HepG2 (cell line): ENCODE data around the gene TXNDC11. TPM values are rescaled to one million over a fixed set of nuclear protein-coding genes. Genes with fewer than 3 reads are reported as not detected.
A peak's percentile ranks its signal among the peaks of the same experiment; 100 is the strongest.

Experiments used
- HES4 ChIP-seq: sonication (generic); formaldehyde crosslinking; IDR thresholded peaks from 2 replicates; pipeline ENCODE4 v1.9.0; 2021; ENCODE audit warnings: mild to moderate bottlenecking, missing genetic modification reagents, borderline replicate concordance
- KLF6 ChIP-seq: IDR thresholded peaks from 2 replicates; pipeline ENCODE4 v1.8.0; 2016; ENCODE audit warnings: missing biosample characterization, missing genetic modification reagents
- MTF2 ChIP-seq: sonication (generic); formaldehyde crosslinking; IDR thresholded peaks from 2 replicates; pipeline ENCODE4 v1.5.0; 2020; ENCODE audit warnings: missing genetic modification reagents, borderline replicate concordance
- NFRKB ChIP-seq: fragments of 450-650 bp; IDR thresholded peaks from 2 replicates; pipeline ENCODE4 v1.6.1; 2017
- NR2C2 ChIP-seq: sonication (generic); formaldehyde crosslinking; IDR thresholded peaks from 2 replicates; pipeline ENCODE4 v1.4.0; 2020; ENCODE audit warnings: missing genetic modification reagents, mild to moderate bottlenecking, moderate library complexity, borderline replicate concordance
- SALL1 ChIP-seq: sonication (generic); formaldehyde crosslinking; IDR thresholded peaks from 2 replicates; pipeline ENCODE4 v1.8.0; 2022; ENCODE audit warnings: mild to moderate bottlenecking, missing genetic modification reagents
- SNAPC5 ChIP-seq: sonication (generic); formaldehyde crosslinking; IDR thresholded peaks from 2 replicates; pipeline ENCODE4 v1.8.1; 2023; ENCODE audit warnings: mild to moderate bottlenecking, missing genetic modification reagents, borderline replicate concordance
- SRSF4 ChIP-seq: fragments of 200-400 bp; formaldehyde crosslinking; IDR thresholded peaks from one replicate; pipeline ENCODE4 v1.6.1; 2018; ENCODE audit warnings: mild to moderate bottlenecking, low read depth, low read length, moderate library complexity; ENCODE audit not compliant: poor library complexity, severe bottlenecking
- TBX2 ChIP-seq: sonication (generic); formaldehyde crosslinking; IDR thresholded peaks from 2 replicates; pipeline ENCODE4 v1.5.0; 2020; ENCODE audit warnings: missing genetic modification reagents, mild to moderate bottlenecking, borderline replicate concordance
- ZBTB1 ChIP-seq: sonication (generic); formaldehyde crosslinking; IDR thresholded peaks from 2 replicates; pipeline ENCODE4 v1.4.0; 2020; ENCODE audit warnings: missing genetic modification reagents, borderline replicate concordance
- ZBTB21 ChIP-seq: sonication (generic); formaldehyde crosslinking; IDR thresholded peaks from 2 replicates; pipeline ENCODE4 v1.4.0; 2020; ENCODE audit warnings: missing genetic modification reagents
- ZNF234 ChIP-seq: sonication (generic); formaldehyde crosslinking; conservative IDR thresholded peaks from 2 replicates; pipeline ENCODE4 v1.5.1; 2020; ENCODE audit warnings: mild to moderate bottlenecking, missing genetic modification reagents
- ZNF362 ChIP-seq: sonication (generic); formaldehyde crosslinking; IDR thresholded peaks from 2 replicates; pipeline ENCODE4 v1.4.0; 2020; ENCODE audit warnings: missing genetic modification reagents, mild to moderate bottlenecking, borderline replicate concordance
- ZNF709 ChIP-seq: sonication (generic); formaldehyde crosslinking; IDR thresholded peaks from 2 replicates; pipeline ENCODE4 v1.5.0; 2020; ENCODE audit warnings: mild to moderate bottlenecking, missing genetic modification reagents
- ZNF776 ChIP-seq: sonication (generic); formaldehyde crosslinking; IDR thresholded peaks from 2 replicates; pipeline ENCODE4 v1.4.0; 2020; ENCODE audit warnings: mild to moderate bottlenecking, missing genetic modification reagents
- ZNF792 ChIP-seq: IDR thresholded peaks from 2 replicates; pipeline ENCODE4 v1.6.1; 2016
- polyA plus RNA-seq, 8 experiments: library from polyadenylated mRNA; depleted of rRNA in 3 of 8; stranded (reverse) in 7 of 8; unstranded in 1 of 8; fragments of >200 nt; fragmentation: Illumina TruSeq in 4 of 8; extraction: Trizol in 4 of 8; gene quantifications; 2 replicates each; pipeline versions ENCODE4 v1.2.1 to v1.2.3, GENCODE V29; 2011 to 2016; ENCODE audit warnings: low read depth in 4 of 8, missing spikeins in 1 of 8, mixed read lengths in 1 of 8; ENCODE audit not compliant: insufficient read depth in 1 of 8
- total RNA-seq, 5 experiments: library from RNA; depleted of rRNA; stranded (reverse); fragments of >200 nt; fragmentation: Illumina TruSeq; extraction: Trizol; gene quantifications; 2 replicates each; pipeline ENCODE4 v1.2.3, GENCODE V29; 2016; ENCODE audit warnings: low read depth in 1 of 5
- TF ChIP-seq, protein P1 (sequence below): sonication (generic); formaldehyde crosslinking; IDR thresholded peaks from 2 replicates; pipeline ENCODE4 v1.4.0; 2020; ENCODE audit warnings: mild to moderate bottlenecking, low read depth, missing genetic modification reagents
- TF ChIP-seq, protein P2 (sequence below): sonication (generic); formaldehyde crosslinking; IDR thresholded peaks from 2 replicates; pipeline ENCODE4 v1.8.1; 2023; ENCODE audit warnings: mild to moderate bottlenecking, missing genetic modification reagents
- TF ChIP-seq, protein P3 (sequence below), 2 experiments: sonication (generic) in 1 of 2; formaldehyde crosslinking in 1 of 2; IDR thresholded peaks; 2 replicates each; pipeline versions ENCODE4 v1.4.0 to v1.6.1; 2018 to 2020; ENCODE audit warnings: missing genetic modification reagents in 2 of 2, borderline replicate concordance in 1 of 2, low read depth in 1 of 2, mild to moderate bottlenecking in 1 of 2, missing biosample characterization in 1 of 2
- TF ChIP-seq, protein P4 (sequence below): sonication (generic); formaldehyde crosslinking; IDR thresholded peaks from 2 replicates; pipeline ENCODE4 v1.8.0; 2022; ENCODE audit warnings: missing genetic modification reagents, mild to moderate bottlenecking, moderate library complexity, borderline replicate concordance

TXNDC11 gene
- total and polyA plus RNA-seq, 2 of the 13 experiments (the other 11 are each of a cell fraction or from before 2014, with no cell fraction given) = 74.9 to 123 TPM

DNA sequence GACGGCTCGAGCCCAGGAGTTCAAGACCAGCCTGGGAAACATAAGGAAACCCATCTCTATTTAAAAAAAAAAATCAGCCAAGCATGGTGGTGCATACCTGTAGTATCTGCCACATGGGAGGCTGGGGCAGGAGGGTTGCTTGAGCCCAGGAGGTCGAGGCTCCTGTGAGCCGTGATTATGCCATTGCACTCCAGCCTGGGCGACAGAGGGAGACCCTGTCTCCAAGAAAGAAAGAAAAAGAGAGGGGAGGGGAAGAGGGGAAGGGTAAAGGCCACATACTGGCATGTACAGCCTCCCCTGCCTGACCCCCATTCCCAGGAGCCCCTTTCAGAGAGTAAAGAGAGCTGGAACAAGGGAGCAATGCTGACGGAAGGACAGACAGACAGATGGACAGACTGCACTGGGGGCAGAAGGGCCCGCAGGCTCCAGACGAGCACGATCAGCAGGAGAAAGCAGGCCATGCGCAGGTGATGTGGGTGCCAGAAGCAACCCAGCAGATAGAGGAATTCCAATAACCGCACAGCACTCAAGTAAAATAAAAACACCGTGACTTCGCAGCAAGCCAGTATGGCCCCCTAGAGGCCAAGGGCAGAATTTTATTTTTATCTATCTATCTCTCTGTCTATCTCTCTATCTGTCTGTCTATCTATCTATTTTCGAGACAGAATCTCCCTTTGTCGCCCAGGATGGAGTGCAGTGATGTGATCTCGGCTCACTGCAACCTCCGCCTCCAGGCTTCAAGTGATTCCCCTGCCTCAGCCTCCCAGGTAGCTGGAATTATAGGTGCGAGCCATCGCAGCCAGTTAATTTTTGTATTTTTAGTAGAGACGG lies 101.5 kb downstream of the TXNDC11 start (continued):
- no peak for TF ChIP-seq TBX2
- 0 out of 2 replicates have a peak, but pooled peaks have one; percentile 41 for TF ChIP-seq NR2C2 (CRISPR knock-in tag)
- TF ChIP-seq NFRKB = no peak
- 0 out of 2 replicates have a peak, but pooled peaks have one; percentile 7 for TF ChIP-seq ZBTB21
- TF ChIP-seq, protein P1, sequence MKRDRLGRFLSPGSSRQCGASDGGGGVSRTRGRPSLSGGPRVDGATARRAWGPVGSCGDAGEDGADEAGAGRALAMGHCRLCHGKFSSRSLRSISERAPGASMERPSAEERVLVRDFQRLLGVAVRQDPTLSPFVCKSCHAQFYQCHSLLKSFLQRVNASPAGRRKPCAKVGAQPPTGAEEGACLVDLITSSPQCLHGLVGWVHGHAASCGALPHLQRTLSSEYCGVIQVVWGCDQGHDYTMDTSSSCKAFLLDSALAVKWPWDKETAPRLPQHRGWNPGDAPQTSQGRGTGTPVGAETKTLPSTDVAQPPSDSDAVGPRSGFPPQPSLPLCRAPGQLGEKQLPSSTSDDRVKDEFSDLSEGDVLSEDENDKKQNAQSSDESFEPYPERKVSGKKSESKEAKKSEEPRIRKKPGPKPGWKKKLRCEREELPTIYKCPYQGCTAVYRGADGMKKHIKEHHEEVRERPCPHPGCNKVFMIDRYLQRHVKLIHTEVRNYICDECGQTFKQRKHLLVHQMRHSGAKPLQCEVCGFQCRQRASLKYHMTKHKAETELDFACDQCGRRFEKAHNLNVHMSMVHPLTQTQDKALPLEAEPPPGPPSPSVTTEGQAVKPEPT (CRISPR knock-in tag) = 0 out of 2 replicates have a peak, but pooled peaks have one; percentile 8
- TF ChIP-seq KLF6 (CRISPR knock-in tag) = no peak
- TF ChIP-seq, protein P2, sequence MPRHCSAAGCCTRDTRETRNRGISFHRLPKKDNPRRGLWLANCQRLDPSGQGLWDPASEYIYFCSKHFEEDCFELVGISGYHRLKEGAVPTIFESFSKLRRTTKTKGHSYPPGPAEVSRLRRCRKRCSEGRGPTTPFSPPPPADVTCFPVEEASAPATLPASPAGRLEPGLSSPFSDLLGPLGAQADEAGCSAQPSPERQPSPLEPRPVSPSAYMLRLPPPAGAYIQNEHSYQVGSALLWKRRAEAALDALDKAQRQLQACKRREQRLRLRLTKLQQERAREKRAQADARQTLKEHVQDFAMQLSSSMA (CRISPR knock-in tag) = no peak
- peak; percentile 29; the same call in 1 of the 2 replicates for TF ChIP-seq SALL1
- TF ChIP-seq ZNF792 (CRISPR knock-in tag) = 0 out of 2 replicates have a peak, but pooled peaks have one; percentile 37
- TF ChIP-seq, protein P3, sequence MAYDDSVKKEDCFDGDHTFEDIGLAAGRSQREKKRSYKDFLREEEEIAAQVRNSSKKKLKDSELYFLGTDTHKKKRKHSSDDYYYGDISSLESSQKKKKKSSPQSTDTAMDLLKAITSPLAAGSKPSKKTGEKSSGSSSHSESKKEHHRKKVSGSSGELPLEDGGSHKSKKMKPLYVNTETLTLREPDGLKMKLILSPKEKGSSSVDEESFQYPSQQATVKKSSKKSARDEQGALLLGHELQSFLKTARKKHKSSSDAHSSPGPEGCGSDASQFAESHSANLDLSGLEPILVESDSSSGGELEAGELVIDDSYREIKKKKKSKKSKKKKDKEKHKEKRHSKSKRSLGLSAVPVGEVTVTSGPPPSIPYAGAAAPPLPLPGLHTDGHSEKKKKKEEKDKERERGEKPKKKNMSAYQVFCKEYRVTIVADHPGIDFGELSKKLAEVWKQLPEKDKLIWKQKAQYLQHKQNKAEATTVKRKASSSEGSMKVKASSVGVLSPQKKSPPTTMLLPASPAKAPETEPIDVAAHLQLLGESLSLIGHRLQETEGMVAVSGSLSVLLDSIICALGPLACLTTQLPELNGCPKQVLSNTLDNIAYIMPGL (CRISPR knock-in tag; IDR thresholded peaks at IDR 0.05; ENCODE audit: borderline replicate concordance in 1 of 2, low read depth in 1 of 2) = peak in 1 of 2 experiments; percentile 60; a peak in 1 of 4 replicates
- TF ChIP-seq MTF2 (CRISPR knock-in tag) = no peak
- no peak for TF ChIP-seq SRSF4
- no peak for TF ChIP-seq SNAPC5 (CRISPR knock-in tag)
- TF ChIP-seq ZNF776 = no peak
- no peak for TF ChIP-seq ZNF234
- TF ChIP-seq ZBTB1 (CRISPR knock-in tag) = no peak
- TF ChIP-seq HES4 (CRISPR knock-in tag) = no peak
- TF ChIP-seq ZNF709 (CRISPR knock-in tag) = no peak
- TF ChIP-seq, protein P4, sequence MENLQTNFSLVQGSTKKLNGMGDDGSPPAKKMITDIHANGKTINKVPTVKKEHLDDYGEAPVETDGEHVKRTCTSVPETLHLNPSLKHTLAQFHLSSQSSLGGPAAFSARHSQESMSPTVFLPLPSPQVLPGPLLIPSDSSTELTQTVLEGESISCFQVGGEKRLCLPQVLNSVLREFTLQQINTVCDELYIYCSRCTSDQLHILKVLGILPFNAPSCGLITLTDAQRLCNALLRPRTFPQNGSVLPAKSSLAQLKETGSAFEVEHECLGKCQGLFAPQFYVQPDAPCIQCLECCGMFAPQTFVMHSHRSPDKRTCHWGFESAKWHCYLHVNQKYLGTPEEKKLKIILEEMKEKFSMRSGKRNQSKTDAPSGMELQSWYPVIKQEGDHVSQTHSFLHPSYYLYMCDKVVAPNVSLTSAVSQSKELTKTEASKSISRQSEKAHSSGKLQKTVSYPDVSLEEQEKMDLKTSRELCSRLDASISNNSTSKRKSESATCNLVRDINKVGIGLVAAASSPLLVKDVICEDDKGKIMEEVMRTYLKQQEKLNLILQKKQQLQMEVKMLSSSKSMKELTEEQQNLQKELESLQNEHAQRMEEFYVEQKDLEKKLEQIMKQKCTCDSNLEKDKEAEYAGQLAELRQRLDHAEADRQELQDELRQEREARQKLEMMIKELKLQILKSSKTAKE (CRISPR knock-in tag) = no peak
- TF ChIP-seq ZNF362 (CRISPR knock-in tag) = peak; percentile 32; the same call in 1 of the 2 replicates
